SHP77 (cell line): ENCODE data around the gene NR6A1.
A peak's percentile ranks its signal among the peaks of the same experiment; 100 is the strongest.

Source experiments
- DNase-seq, 2 experiments: peaks; one replicate each; lab custom pipeline; 2025; lab: John Stamatoyannopoulos, UW

The NR6A1 gene

GRCh38 chr9:124688238-124688904, 82.7 kb downstream of the NR6A1 start:
- no peak for DNase-seq

GRCh38 chr9:124686918-124687317, 84.2 kb downstream of the NR6A1 start:
- DNase-seq, result no peak

GRCh38 chr9:124685217-124685616, 85.9 kb downstream of the NR6A1 start:
- DNase-seq, result no peak

GRCh38 chr9:124684169-124684568, 86.9 kb downstream of the NR6A1 start:
- DNase-seq, result no peak

- DNase-seq, result no peak
These were observed 88.1 kb downstream of the NR6A1 start for GRCh38 chr9:124683043-124683442.

GRCh38 chr9:124680714-124681390, 90.3 kb downstream of the NR6A1 start:
- DNase-seq, result no peak

- no peak for DNase-seq
These were observed 91.1 kb downstream of the NR6A1 start for GRCh38 chr9:124680049-124680448.

- no peak for DNase-seq
These were observed 95.0 kb downstream of the NR6A1 start for GRCh38 chr9:124676159-124676551.

GRCh38 chr9:124675261-124676158, 95.6 kb downstream of the NR6A1 start:
- no peak for DNase-seq

- DNase-seq, result no peak
These were observed 96.5 kb downstream of the NR6A1 start for GRCh38 chr9:124674651-124675050.

GRCh38 chr9:124673063-124673462, 98.0 kb downstream of the NR6A1 start:
- no peak for DNase-seq

- no peak for DNase-seq
These were observed 99.2 kb downstream of the NR6A1 start for GRCh38 chr9:124671861-124672260.

GRCh38 chr9:124666642-124667041, 104.5 kb downstream of the NR6A1 start:
- DNase-seq, result no peak

GRCh38 chr9:124665391-124666058, 105.6 kb downstream of the NR6A1 start:
- no peak for DNase-seq

- DNase-seq, result no peak
These were observed 107.0 kb downstream of the NR6A1 start for GRCh38 chr9:124664143-124664542.

GRCh38 chr9:124663046-124663961, 107.8 kb downstream of the NR6A1 start:
- no peak for DNase-seq

- no peak for DNase-seq
These were observed 108.5 kb downstream of the NR6A1 start for GRCh38 chr9:124662561-124662960.

GRCh38 chr9:124661271-124661670, 109.8 kb downstream of the NR6A1 start:
- DNase-seq, result peak in 1 of 2 experiments; percentile 17

GRCh38 chr9:124660341-124660801, 110.7 kb downstream of the NR6A1 start:
- peak; percentile 27 to 54 for DNase-seq

- peak; percentile 86 to 92 for DNase-seq
These were observed 111.9 kb downstream of the NR6A1 start for GRCh38 chr9:124659099-124659659.
